Heart right ventricle (tissue), 16 donors: ENCODE results near the gene PPRC1. TPM values are rescaled to one million over a fixed set of nuclear protein-coding genes. Genes with fewer than 3 reads are reported as not detected.

Experiments
- ATAC-seq, 8 donors: fragments of 200-7000 bp; cut with Tn5 transposase; one replicate each; pipeline ENCODE4 v1.9.1; 2020; ENCODE audit warnings: mild to moderate bottlenecking in 8 of 8, moderate library complexity in 8 of 8, moderate number of reproducible peaks in 1 of 8
- DNase-seq, 2 donors: peaks; one replicate each; pipeline ENCODE4 v3.0.0-alpha.2; 2020
- H3K27ac ChIP-seq, 10 donors: fragments of 200-600 bp; sonication (generic) in 2 of 10; one replicate each; pipeline versions ENCODE4 v1.5.0 to v1.8.0; 2020 to 2022; ENCODE audit warnings: mild to moderate bottlenecking in 3 of 10
- H3K27me3 ChIP-seq, 7 donors: fragments of 200-600 bp; one replicate each; pipeline ENCODE4 v1.8.0; 2021 to 2022; ENCODE audit warnings: mild to moderate bottlenecking in 2 of 7
- H3K36me3 ChIP-seq, 9 donors: fragments of 200-600 bp; sonication (generic) in 1 of 9; one replicate each; pipeline versions ENCODE4 v1.5.0 to v1.8.0; 2020 to 2022; ENCODE audit warnings: mild to moderate bottlenecking in 2 of 9
- H3K4me1 ChIP-seq, 9 donors: fragments of 200-600 bp; sonication (generic) in 1 of 9; one replicate each; pipeline versions ENCODE4 v1.5.0 to v1.8.0; 2020 to 2022; ENCODE audit warnings: mild to moderate bottlenecking in 4 of 9
- H3K4me3 ChIP-seq, 10 donors: fragments of 200-600 bp; sonication (generic) in 2 of 10; one replicate each; pipeline versions ENCODE4 v1.5.0 to v1.8.0; 2020 to 2022; ENCODE audit warnings: mild to moderate bottlenecking in 7 of 10, moderate library complexity in 2 of 10
- H3K9me3 ChIP-seq, 11 donors: fragments of 200-600 bp in 10 of 11; sonication (generic) in 2 of 11; one replicate each; pipeline versions ENCODE4 v1.5.0 to v1.8.0; 2013 to 2022; ENCODE audit warnings: mild to moderate bottlenecking in 2 of 11, control low read depth in 1 of 11, moderate library complexity in 1 of 11
- WGBS, 2 donors: extraction: QIAGEN DNeasy Blood & Tissue Kit; methylation state at CpG; one replicate each; pipeline ENCODE4 v1.1.7; 2013; ENCODE audit warnings: inconsistent platforms in 1 of 2; 5-methylcytosine and 5-hydroxymethylcytosine counted together
- intact Hi-C, 10 donors: fragments of 100-400 bp; cut with DNase I; formaldehyde crosslinking; loops; one replicate each; pipeline versions ENCODE4 v1.11.1 to v1.14.2; 2022
- polyA plus RNA-seq, 2 donors: library from polyadenylated mRNA; stranded (reverse); fragments of 200-250 nt; gene quantifications; one replicate each; pipeline ENCODE4 v1.2.3, GENCODE V29; 2013
- total RNA-seq, 10 donors: library from RNA; stranded (reverse); fragmentation: NEBNext Ultra II Directional in 3 of 10; extraction: Animal tissue kit (Norgen Biotek cat#: 25700) in 3 of 10; gene quantifications; one replicate each; pipeline versions ENCODE4 v1.2.1 to v1.2.4, GENCODE V29; 2021 to 2023
- TF ChIP-seq, protein P1 (sequence below), 9 donors: fragments of 200-600 bp; sonication (generic) in 2 of 9; IDR thresholded peaks; one replicate each; pipeline versions ENCODE4 v1.5.0 to v1.8.0; 2021 to 2022; ENCODE audit warnings: antibody characterized with exemption in 9 of 9, mild to moderate bottlenecking in 5 of 9, moderate library complexity in 1 of 9
- donor health status: Arrhythmogenic right ventricular cardiomyopathy.
- donor health status: ischemic (EF 13 %, LVEDD 7.1; RV severe dilation, severe dysfunction).
- donor health status: healthy with polysubstance abuse.
- donor health status: DM: no; HTN: yes; CAD: no.
- donor health status: DM: no; HTN: no; CAD: no.
- donor health status: ischemic (EF 25% LVEDD 6.9; RV normal size, moderate dysfunction).
- donor health status: ischemic (EF 25% LVEDD 5.7; RV mildly dilated, moderate dysfunction).
- donor health status: healthy.
- donor health status: DM: yes; HTN: yes; CAD: no.
- donor health status: Ischemic cardiomyopathy.
- donor health status: ischemic (EF 35%, LVEDD 5.7; RV mildly dilated, moderate dysfunction).
- donor health status: nonischemic (EF 11% LVEDD 7.7; RV severe dilation, severe dysfunction).
- donor health status: DM: yes; HTN: yes; CAD: no.
- donor health status: PGD.
- donor health status: ischemic (EF 29% LVEDD 5.4; RV normal size, mild dysfunction).
- donor health status: nonischemic (EF 23%, LVEDD 6.1; RV moderate dilation, normal function).

PPRC1 gene
- total and polyA plus RNA-seq, 12 donors = 10.6 to 22.7 (median 13.6) TPM

DNA sequence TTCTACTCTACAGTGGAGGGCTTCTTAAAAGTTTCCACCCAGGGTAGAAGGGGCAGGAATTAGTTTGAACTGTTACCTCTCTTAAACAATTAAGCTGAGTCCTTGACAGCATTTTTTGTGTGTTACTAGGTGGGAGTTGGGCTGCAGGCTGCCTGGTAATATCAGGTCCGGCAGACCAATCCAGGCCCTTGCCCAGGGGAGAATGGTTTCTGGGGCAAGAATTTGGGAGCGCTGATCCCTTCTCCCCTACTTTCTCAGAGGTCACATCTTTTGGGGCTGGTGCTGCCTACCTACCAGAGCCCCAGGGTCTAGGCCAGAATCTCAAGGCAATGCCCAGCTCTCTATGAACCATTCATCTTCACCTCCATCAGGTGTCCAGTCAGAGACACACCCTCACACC, 1.6 kb downstream of the PPRC1 start:
- Histone ChIP-seq H3K36me3 (peaks cover under 1 to 21% (median 16%) of the 10 kb centered on the region in 9 donors), H3K27me3 (no peaks in the 10 kb centered on the region), H3K4me3 (peak overlapping the region in 8 of 10 donors; percentile 75 to 98 (median 88)), H3K9me3 (no peaks in the 10 kb centered on the region), H3K27ac (peak overlapping the region in 7 of 10 donors; percentile 95 to 97 (median 97)), H3K4me1 (peaks cover 6 to 46% (median 41%) of the 10 kb centered on the region in 9 donors)
- no peak for DNase-seq
- TF ChIP-seq, protein P1, sequence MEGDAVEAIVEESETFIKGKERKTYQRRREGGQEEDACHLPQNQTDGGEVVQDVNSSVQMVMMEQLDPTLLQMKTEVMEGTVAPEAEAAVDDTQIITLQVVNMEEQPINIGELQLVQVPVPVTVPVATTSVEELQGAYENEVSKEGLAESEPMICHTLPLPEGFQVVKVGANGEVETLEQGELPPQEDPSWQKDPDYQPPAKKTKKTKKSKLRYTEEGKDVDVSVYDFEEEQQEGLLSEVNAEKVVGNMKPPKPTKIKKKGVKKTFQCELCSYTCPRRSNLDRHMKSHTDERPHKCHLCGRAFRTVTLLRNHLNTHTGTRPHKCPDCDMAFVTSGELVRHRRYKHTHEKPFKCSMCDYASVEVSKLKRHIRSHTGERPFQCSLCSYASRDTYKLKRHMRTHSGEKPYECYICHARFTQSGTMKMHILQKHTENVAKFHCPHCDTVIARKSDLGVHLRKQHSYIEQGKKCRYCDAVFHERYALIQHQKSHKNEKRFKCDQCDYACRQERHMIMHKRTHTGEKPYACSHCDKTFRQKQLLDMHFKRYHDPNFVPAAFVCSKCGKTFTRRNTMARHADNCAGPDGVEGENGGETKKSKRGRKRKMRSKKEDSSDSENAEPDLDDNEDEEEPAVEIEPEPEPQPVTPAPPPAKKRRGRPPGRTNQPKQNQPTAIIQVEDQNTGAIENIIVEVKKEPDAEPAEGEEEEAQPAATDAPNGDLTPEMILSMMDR (IDR thresholded peaks at IDR 0.05) = no peak
- 47 to 63% methylated on average over 2 of the region's 2 CpGs for WGBS, 2 donors
- intact Hi-C loops = loop anchor here in 1 of 10 donors (5.0 kb wide), 1 partner anchor 368 kb away; the partner anchor contains the start of genes ACTR1A and SUFU
- ATAC-seq = no peak

DNA sequence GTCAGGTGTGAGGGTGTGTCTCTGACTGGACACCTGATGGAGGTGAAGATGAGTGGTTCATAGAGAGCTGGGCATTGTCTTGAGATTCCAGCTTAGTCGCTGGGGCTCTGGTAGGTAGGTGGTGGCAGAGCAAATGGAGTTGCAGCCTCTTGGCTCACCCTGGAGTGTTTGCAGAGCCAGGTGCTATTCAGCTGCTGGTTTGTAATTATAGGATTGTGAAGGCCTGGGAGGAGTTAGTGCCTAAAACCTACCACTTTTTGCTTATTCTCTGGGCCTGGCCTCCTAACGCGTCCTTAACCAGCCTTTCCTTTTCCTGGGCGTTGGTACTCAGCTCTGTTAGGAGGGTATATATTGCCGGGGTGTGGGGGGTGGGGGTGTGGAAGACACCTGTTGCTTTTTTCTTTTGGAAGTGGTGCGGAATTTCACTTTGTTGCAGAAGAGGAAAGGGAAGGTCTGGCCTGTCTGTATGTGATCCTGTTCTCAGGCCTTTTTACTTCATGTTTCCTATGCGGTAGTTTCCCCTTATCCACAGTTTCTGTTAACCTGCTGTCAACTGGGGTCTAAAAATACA, 3.2 kb downstream of the PPRC1 start:
- H3K27ac ChIP-seq = peak overlapping the region in 5 of 10 donors; percentile 29 to 49 (median 41)
- TF ChIP-seq, protein P1 (IDR thresholded peaks at IDR 0.05) = no peak
- 54 to 72% methylated on average over 7 of the region's 7 CpGs for whole genome bisulfite sequencing, 2 donors
- no peaks in the 10 kb centered on the region for H3K9me3 ChIP-seq
- ATAC-seq = no peak
- H3K27me3 ChIP-seq = no peaks in the 10 kb centered on the region
- peaks cover 3 to 37% (median 32%) of the 10 kb centered on the region in 9 donors for H3K36me3 ChIP-seq
- peaks cover 6 to 46% (median 41%) of the 10 kb centered on the region in 9 donors for H3K4me1 ChIP-seq
- H3K4me3 ChIP-seq = no peak overlapping the region
- intact Hi-C loops = no loop called here
- DNase-seq = no peak

DNA sequence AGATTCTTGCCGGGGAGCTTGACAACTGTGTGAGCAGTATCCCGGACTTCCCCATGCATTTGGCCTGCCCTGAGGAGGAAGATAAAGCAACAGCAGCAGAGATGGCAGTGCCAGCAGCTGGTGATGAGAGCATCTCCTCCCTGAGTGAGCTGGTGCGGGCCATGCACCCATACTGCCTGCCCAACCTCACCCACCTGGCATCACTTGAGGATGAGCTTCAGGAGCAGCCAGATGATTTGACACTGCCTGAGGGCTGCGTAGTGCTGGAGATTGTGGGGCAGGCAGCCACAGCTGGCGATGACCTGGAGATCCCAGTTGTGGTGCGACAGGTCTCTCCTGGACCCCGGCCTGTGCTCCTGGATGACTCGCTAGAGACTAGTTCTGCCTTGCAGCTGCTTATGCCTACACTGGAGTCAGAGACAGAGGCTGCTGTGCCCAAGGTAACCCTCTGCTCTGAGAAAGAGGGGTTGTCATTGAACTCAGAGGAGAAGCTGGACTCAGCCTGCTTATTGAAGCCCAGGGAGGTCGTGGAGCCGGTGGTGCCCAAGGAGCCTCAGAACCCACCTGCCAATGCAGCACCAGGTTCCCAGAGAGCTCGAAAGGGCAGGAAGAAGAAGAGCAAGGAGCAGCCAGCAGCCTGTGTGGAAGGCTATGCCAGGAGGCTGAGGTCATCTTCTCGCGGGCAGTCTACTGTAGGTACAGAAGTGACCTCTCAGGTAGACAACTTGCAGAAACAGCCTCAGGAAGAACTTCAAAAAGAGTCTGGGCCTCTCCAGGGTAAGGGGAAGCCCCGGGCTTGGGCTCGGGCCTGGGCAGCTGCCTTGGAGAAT, 6.7 kb downstream of the PPRC1 start:
- WGBS, 2 donors = 94 to 95% methylated on average over 15 of the region's 15 CpGs
- no peak overlapping the region for H3K4me3 ChIP-seq
- no peaks in the 10 kb centered on the region for H3K27me3 ChIP-seq
- no peaks in the 10 kb centered on the region for H3K9me3 ChIP-seq
- no peak overlapping the region for H3K27ac ChIP-seq
- TF ChIP-seq, protein P1 (IDR thresholded peaks at IDR 0.05) = no peak
- peaks cover 6 to 35% (median 24%) of the 10 kb centered on the region in 9 donors for H3K4me1 ChIP-seq
- intact Hi-C loops = no loop called here
- H3K36me3 ChIP-seq = peaks cover 3 to 72% (median 49%) of the 10 kb centered on the region in 9 donors
- no peak for DNase-seq
- no peak for ATAC-seq

DNA sequence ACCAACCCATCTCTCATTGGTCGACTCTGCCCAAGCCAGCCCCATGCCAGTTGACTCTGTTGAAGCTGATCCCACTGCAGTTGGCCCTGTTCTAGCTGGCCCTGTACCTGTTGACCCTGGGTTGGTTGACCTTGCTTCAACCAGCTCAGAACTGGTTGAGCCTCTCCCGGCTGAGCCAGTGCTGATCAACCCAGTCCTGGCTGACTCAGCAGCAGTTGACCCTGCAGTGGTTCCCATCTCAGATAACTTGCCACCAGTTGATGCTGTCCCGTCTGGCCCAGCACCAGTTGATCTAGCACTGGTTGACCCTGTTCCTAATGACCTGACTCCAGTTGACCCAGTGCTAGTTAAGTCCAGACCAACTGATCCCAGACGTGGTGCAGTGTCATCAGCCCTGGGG, 7.4 kb downstream of the PPRC1 start:
- H3K4me1 ChIP-seq = peaks cover 6 to 28% (median 17%) of the 10 kb centered on the region in 9 donors
- no peak overlapping the region for H3K4me3 ChIP-seq
- WGBS, 2 donors = 87 to 93% methylated on average over 4 of the region's 4 CpGs
- H3K9me3 ChIP-seq = no peaks in the 10 kb centered on the region
- no peaks in the 10 kb centered on the region for H3K27me3 ChIP-seq
- ATAC-seq (no peak), DNase-seq (no peak)
- TF ChIP-seq, protein P1 (IDR thresholded peaks at IDR 0.05) = no peak
- intact Hi-C loops = no loop called here
- H3K27ac ChIP-seq = no peak overlapping the region
- peaks cover 3 to 79% (median 49%) of the 10 kb centered on the region in 9 donors for H3K36me3 ChIP-seq
